ENCODE data around the gene KIDINS220. TPM values are rescaled to one million over a fixed set of nuclear protein-coding genes. Genes with fewer than 3 reads are reported as not detected.

The KIDINS220 gene
- total and polyA plus RNA-seq, 2 experiments from 2014 or later = 12.8 to 38.2 TPM

DNA sequence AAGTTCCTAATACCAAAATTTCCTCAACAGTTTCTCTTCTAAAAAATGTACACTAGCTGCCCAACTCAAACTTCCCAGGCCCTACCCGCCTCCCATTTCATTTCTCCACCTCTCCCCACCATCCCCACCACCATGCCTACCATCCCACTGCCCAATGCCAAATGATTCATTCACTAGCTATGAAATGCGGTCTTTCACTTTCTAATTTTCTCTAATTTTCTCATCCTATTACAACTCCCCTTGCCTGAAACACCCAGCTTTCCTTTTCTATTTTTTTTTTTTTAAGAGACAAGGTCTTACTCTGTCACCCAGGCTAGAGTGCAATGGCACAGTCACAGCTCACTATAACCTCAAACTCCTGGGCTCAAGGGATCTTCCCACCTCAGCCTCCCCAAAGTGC lies 38.4 kb downstream of the KIDINS220 start (continued):
- TF ChIP-seq ZNF114 (CRISPR knock-in tag; IDR thresholded peaks at IDR 0.05) (no peak), STAT1 (IDR thresholded peaks at IDR 0.05; ENCODE audit: unreplicated experiment) (no peak), CREB1 (CRISPR knock-in tag; IDR thresholded peaks at IDR 0.05; ENCODE audit: low read depth) (no peak), JUNB (IDR thresholded peaks at IDR 0.05; ENCODE audit: unreplicated experiment) (no peak), EZH2phosphoT487 (IDR thresholded peaks at IDR 0.05; ENCODE audit: unreplicated experiment) (no peak), NANOG (IDR thresholded peaks at IDR 0.05; ENCODE audit: borderline replicate concordance) (no peak)
- TF ChIP-seq, protein P1, sequence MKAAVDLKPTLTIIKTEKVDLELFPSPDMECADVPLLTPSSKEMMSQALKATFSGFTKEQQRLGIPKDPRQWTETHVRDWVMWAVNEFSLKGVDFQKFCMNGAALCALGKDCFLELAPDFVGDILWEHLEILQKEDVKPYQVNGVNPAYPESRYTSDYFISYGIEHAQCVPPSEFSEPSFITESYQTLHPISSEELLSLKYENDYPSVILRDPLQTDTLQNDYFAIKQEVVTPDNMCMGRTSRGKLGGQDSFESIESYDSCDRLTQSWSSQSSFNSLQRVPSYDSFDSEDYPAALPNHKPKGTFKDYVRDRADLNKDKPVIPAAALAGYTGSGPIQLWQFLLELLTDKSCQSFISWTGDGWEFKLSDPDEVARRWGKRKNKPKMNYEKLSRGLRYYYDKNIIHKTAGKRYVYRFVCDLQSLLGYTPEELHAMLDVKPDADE (IDR thresholded peaks at IDR 0.05) = no peak
- TF ChIP-seq, protein P2, sequence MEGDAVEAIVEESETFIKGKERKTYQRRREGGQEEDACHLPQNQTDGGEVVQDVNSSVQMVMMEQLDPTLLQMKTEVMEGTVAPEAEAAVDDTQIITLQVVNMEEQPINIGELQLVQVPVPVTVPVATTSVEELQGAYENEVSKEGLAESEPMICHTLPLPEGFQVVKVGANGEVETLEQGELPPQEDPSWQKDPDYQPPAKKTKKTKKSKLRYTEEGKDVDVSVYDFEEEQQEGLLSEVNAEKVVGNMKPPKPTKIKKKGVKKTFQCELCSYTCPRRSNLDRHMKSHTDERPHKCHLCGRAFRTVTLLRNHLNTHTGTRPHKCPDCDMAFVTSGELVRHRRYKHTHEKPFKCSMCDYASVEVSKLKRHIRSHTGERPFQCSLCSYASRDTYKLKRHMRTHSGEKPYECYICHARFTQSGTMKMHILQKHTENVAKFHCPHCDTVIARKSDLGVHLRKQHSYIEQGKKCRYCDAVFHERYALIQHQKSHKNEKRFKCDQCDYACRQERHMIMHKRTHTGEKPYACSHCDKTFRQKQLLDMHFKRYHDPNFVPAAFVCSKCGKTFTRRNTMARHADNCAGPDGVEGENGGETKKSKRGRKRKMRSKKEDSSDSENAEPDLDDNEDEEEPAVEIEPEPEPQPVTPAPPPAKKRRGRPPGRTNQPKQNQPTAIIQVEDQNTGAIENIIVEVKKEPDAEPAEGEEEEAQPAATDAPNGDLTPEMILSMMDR (conservative IDR thresholded peaks at IDR 0.05; ENCODE audit: low read depth in 2 of 2) = no peak

DNA sequence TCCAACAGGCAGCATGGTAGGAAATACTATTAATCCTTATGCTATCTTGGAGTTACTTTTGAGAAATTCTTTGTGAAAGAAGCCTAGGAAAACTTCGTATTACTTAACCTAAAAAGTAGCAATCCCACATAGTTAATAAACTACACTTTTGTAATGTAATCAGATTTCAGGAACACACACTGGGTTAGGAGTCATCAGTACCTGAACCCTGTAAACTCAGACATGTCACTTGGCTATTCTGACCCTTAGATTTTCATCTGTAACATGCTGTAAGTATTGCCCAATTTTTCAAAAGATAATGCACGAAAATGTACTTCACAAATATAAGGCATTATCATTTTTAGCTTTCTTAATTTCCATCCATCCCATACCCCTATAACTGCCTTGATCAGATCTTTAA lies 39.0 kb downstream of the KIDINS220 start:
- Mint-ChIP-seq H3K27ac (no peak overlapping the region), H3K4me1 (no peaks in the 10 kb centered on the region), H3K9me3 (no peaks in the 10 kb centered on the region), H3K36me3 (ENCODE audit: low read depth) (peaks cover 4% of the 10 kb centered on the region; the same call in 1 of the 3 replicates), H3K4me3 (no peak overlapping the region), H3K27me3 (ENCODE audit: insufficient read depth, low read depth, poor library complexity) (no peaks in the 10 kb centered on the region)
- no peak for DNase-seq (ENCODE audit: low spot score)
- H4K20me1 ChIP-seq (replicated peaks; ENCODE audit: insufficient read depth) = no peaks in the 10 kb centered on the region
- H3K4me2 ChIP-seq = no peak overlapping the region
- H3K79me2 ChIP-seq (replicated peaks; ENCODE audit: insufficient read depth) = no peaks in the 10 kb centered on the region
- H3K9me2 ChIP-seq (ENCODE audit: insufficient read depth) = no peaks in the 10 kb centered on the region
- ATAC-seq = no peak
- no peak overlapping the region for H2AFZ ChIP-seq
- no peaks in the 10 kb centered on the region for H3K4me1 ChIP-seq (ENCODE audit: insufficient read depth)
- H3K27ac ChIP-seq (ENCODE audit: low read depth) = no peak overlapping the region
- no peaks in the 10 kb centered on the region for H3K27me3 ChIP-seq (ENCODE audit: insufficient read depth)
- H3K4me3 ChIP-seq = no peak overlapping the region
- no peaks in the 10 kb centered on the region for H3F3A ChIP-seq (replicated peaks; ENCODE audit: low read depth)
- peaks cover 9% of the 10 kb centered on the region; the same call in 1 of the 2 replicates for H3K36me3 ChIP-seq (ENCODE audit: insufficient read depth)
- TF ChIP-seq EZH2 (IDR thresholded peaks at IDR 0.05; ENCODE audit: low read depth, unreplicated experiment) (no peak), NANOG (IDR thresholded peaks at IDR 0.05; ENCODE audit: borderline replicate concordance) (no peak), POLR2AphosphoS5 (IDR thresholded peaks at IDR 0.05; ENCODE audit: low read depth) (no peak), ZNF331 (CRISPR knock-in tag; IDR thresholded peaks at IDR 0.05; ENCODE audit: low read depth) (no peak), JUNB (IDR thresholded peaks at IDR 0.05; ENCODE audit: unreplicated experiment) (no peak)
- TF ChIP-seq, protein P2 (conservative IDR thresholded peaks at IDR 0.05; ENCODE audit: low read depth in 2 of 2) = no peak
- TF ChIP-seq, protein P3, sequence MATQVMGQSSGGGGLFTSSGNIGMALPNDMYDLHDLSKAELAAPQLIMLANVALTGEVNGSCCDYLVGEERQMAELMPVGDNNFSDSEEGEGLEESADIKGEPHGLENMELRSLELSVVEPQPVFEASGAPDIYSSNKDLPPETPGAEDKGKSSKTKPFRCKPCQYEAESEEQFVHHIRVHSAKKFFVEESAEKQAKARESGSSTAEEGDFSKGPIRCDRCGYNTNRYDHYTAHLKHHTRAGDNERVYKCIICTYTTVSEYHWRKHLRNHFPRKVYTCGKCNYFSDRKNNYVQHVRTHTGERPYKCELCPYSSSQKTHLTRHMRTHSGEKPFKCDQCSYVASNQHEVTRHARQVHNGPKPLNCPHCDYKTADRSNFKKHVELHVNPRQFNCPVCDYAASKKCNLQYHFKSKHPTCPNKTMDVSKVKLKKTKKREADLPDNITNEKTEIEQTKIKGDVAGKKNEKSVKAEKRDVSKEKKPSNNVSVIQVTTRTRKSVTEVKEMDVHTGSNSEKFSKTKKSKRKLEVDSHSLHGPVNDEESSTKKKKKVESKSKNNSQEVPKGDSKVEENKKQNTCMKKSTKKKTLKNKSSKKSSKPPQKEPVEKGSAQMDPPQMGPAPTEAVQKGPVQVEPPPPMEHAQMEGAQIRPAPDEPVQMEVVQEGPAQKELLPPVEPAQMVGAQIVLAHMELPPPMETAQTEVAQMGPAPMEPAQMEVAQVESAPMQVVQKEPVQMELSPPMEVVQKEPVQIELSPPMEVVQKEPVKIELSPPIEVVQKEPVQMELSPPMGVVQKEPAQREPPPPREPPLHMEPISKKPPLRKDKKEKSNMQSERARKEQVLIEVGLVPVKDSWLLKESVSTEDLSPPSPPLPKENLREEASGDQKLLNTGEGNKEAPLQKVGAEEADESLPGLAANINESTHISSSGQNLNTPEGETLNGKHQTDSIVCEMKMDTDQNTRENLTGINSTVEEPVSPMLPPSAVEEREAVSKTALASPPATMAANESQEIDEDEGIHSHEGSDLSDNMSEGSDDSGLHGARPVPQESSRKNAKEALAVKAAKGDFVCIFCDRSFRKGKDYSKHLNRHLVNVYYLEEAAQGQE (IDR thresholded peaks at IDR 0.05; ENCODE audit: unreplicated experiment) = no peak

Measured in GM23338 (cell line).